Neutrophil (primary cell): ENCODE data around the gene GRM8.

ENCODE experiments used
- H3K27ac ChIP-seq: fragments of 200-600 bp; sonication (generic); 2 replicates; pipeline ENCODE4 v1.5.1; 2016; ENCODE audit warnings: mild to moderate bottlenecking, moderate library complexity
- H3K27me3 ChIP-seq: fragments of 200-600 bp; sonication (generic); 2 replicates; pipeline ENCODE4 v1.6.0; 2016; ENCODE audit warnings: mild to moderate bottlenecking
- H3K36me3 ChIP-seq: fragments of 200-600 bp; sonication (generic); 2 replicates; pipeline ENCODE4 v1.5.1; 2017
- H3K4me1 ChIP-seq, 2 experiments: fragments of 200-600 bp in 1 of 2; sonication (generic) in 1 of 2; 1 replicate in 1 of 2; 2 replicates in 1 of 2; pipeline versions ENCODE4 v1.5.1 to v1.6.1; 2013 to 2016; ENCODE audit warnings: low read depth in 1 of 2, low read length in 1 of 2, mild to moderate bottlenecking in 1 of 2, moderate library complexity in 1 of 2; ENCODE audit not compliant: control insufficient read depth in 1 of 2, insufficient read depth in 1 of 2
- H3K4me3 ChIP-seq, 2 experiments: fragments of 200-600 bp in 1 of 2; sonication (generic) in 1 of 2; 1 replicate in 1 of 2; 2 replicates in 1 of 2; pipeline ENCODE4 v1.5.1; 2013 to 2016; ENCODE audit warnings: low read depth in 1 of 2, low read length in 1 of 2, mild to moderate bottlenecking in 1 of 2, moderate library complexity in 1 of 2
- H3K9me3 ChIP-seq: fragments of 200-600 bp; sonication (generic); 2 replicates; pipeline ENCODE4 v1.5.1; 2016
- CTCF ChIP-seq: fragments of 200-600 bp; sonication (generic); IDR thresholded peaks from 2 replicates; pipeline ENCODE4 v1.5.1; 2016; ENCODE audit warnings: antibody characterized with exemption

Gene GRM8

GRCh38 chr7:127266047-127266446 lies 13.3 kb upstream of the GRM8 start:
- H3K27ac ChIP-seq = no peak overlapping the region
- no peaks in the 10 kb centered on the region for H3K9me3 ChIP-seq
- H3K36me3 ChIP-seq = no peaks in the 10 kb centered on the region
- no peak for TF ChIP-seq CTCF
- no peak overlapping the region for H3K4me3 ChIP-seq
- peaks cover 40% of the 10 kb centered on the region for H3K27me3 ChIP-seq
- H3K4me1 ChIP-seq = no peaks in the 10 kb centered on the region

GRCh38 chr7:127264219-127264618 lies 11.5 kb upstream of the GRM8 start:
- Histone ChIP-seq H3K4me3 (no peak overlapping the region), H3K4me1 (no peaks in the 10 kb centered on the region), H3K27ac (no peak overlapping the region), H3K36me3 (no peaks in the 10 kb centered on the region), H3K9me3 (no peaks in the 10 kb centered on the region), H3K27me3 (peaks cover 47% of the 10 kb centered on the region)
- TF ChIP-seq CTCF = no peak

GRCh38 chr7:127258111-127258510 lies 5.4 kb upstream of the GRM8 start:
- H3K9me3 ChIP-seq = no peaks in the 10 kb centered on the region
- H3K4me3 ChIP-seq = no peak overlapping the region
- peaks cover 94% of the 10 kb centered on the region for H3K27me3 ChIP-seq
- no peaks in the 10 kb centered on the region for H3K36me3 ChIP-seq
- TF ChIP-seq CTCF = no peak
- peaks cover 3 to 9% of the 10 kb centered on the region in 2 experiments for H3K4me1 ChIP-seq
- no peak overlapping the region for H3K27ac ChIP-seq

GRCh38 chr7:127257086-127257485 lies 4.3 kb upstream of the GRM8 start:
- TF ChIP-seq CTCF = no peak
- Histone ChIP-seq H3K9me3 (no peaks in the 10 kb centered on the region), H3K27ac (no peak overlapping the region), H3K4me3 (no peak overlapping the region), H3K36me3 (no peaks in the 10 kb centered on the region), H3K27me3 (peaks cover 94% of the 10 kb centered on the region), H3K4me1 (peaks cover 7 to 20% of the 10 kb centered on the region in 2 experiments)

- Histone ChIP-seq H3K4me1 (peaks cover 8 to 25% of the 10 kb centered on the region in 2 experiments), H3K27me3 (peaks cover 94% of the 10 kb centered on the region), H3K36me3 (no peaks in the 10 kb centered on the region), H3K9me3 (no peaks in the 10 kb centered on the region), H3K27ac (no peak overlapping the region), H3K4me3 (no peak overlapping the region)
- no peak for TF ChIP-seq CTCF
Measured at GRCh38 chr7:127256041-127256725, 3.4 kb upstream of the GRM8 start.
